Keratinocyte (primary cell): ENCODE measurements around the gene GMPR2. TPM values are rescaled to one million over a fixed set of nuclear protein-coding genes. Genes with fewer than 3 reads are reported as not detected.

Experiments
- DNase-seq: peaks from one replicate; pipeline ENCODE4 v3.0.0-alpha.2; 2011; ENCODE audit warnings: low read depth, missing footprints, low spot score
- FAIRE-seq: peaks from 2 replicates; lab custom pipeline; 2011; peaks lifted over from hg19 to GRCh38; lab: Jason Lieb, UNC
- H2AFZ ChIP-seq: 2 replicates; pipeline ENCODE4 v1.6.0; 2012; ENCODE audit warnings: low read length, control low read depth, inconsistent platforms; ENCODE audit not compliant: control insufficient read depth
- H3K27ac ChIP-seq: 2 replicates; pipeline ENCODE4 v1.5.1; 2011; ENCODE audit warnings: low read length; ENCODE audit not compliant: control insufficient read depth, insufficient read depth
- H3K27me3 ChIP-seq: 3 replicates; pipeline ENCODE4 v1.6.0; 2011; ENCODE audit warnings: low read length; ENCODE audit not compliant: control insufficient read depth, insufficient read depth; ENCODE audit errors: extremely low read depth
- H3K36me3 ChIP-seq, 2 experiments: 2 replicates in 1 of 2; 3 replicates in 1 of 2; pipeline ENCODE4 v1.5.1; 2011; ENCODE audit warnings: low read length in 2 of 2, mild to moderate bottlenecking in 1 of 2; ENCODE audit not compliant: control insufficient read depth in 2 of 2, insufficient read depth in 2 of 2; ENCODE audit errors: extremely low read depth in 1 of 2
- H3K4me1 ChIP-seq: 3 replicates; pipeline ENCODE4 v1.5.1; 2011; ENCODE audit warnings: low read length; ENCODE audit not compliant: control insufficient read depth, insufficient read depth; ENCODE audit errors: extremely low read depth
- H3K4me2 ChIP-seq: 3 replicates; pipeline ENCODE4 v1.6.0; 2011; ENCODE audit warnings: low read depth, low read length; ENCODE audit not compliant: control insufficient read depth, insufficient read depth; ENCODE audit errors: extremely low read depth
- H3K4me3 ChIP-seq, 3 experiments: fragments of 200-600 bp in 1 of 3; sonication (generic) in 1 of 3; 2 replicates in 2 of 3; 3 replicates in 1 of 3; pipeline ENCODE4 v1.5.1; 2011 to 2016; ENCODE audit warnings: low read length in 3 of 3, mild to moderate bottlenecking in 3 of 3, control low read depth in 2 of 3, inconsistent platforms in 1 of 3, low read depth in 1 of 3, mixed read lengths in 1 of 3, mixed run types in 1 of 3, moderate library complexity in 1 of 3; ENCODE audit not compliant: control insufficient read depth in 2 of 3, insufficient read depth in 2 of 3; ENCODE audit errors: extremely low read depth in 1 of 3
- H3K79me2 ChIP-seq: 2 replicates; pipeline ENCODE4 v1.6.0; 2012; ENCODE audit warnings: low read length; ENCODE audit not compliant: control insufficient read depth, insufficient read depth
- H3K9ac ChIP-seq: 3 replicates; pipeline ENCODE4 v1.6.0; 2011; ENCODE audit warnings: low read length; ENCODE audit not compliant: control insufficient read depth, insufficient read depth; ENCODE audit errors: extremely low read depth
- H3K9me1 ChIP-seq: 3 replicates; pipeline ENCODE4 v1.6.0; 2011; ENCODE audit warnings: low read length; ENCODE audit not compliant: control insufficient read depth, insufficient read depth; ENCODE audit errors: extremely low read depth
- H3K9me3 ChIP-seq: 2 replicates; pipeline ENCODE4 v1.5.1; 2012; ENCODE audit warnings: low read depth, low read length; ENCODE audit not compliant: control insufficient read depth
- H4K20me1 ChIP-seq: 3 replicates; pipeline ENCODE4 v1.6.0; 2011; ENCODE audit warnings: low read length; ENCODE audit not compliant: control insufficient read depth, insufficient read depth; ENCODE audit errors: extremely low read depth
- EZH2 ChIP-seq: IDR thresholded peaks from one replicate; pipeline ENCODE4 v1.6.1; 2012; ENCODE audit warnings: inconsistent platforms, mild to moderate bottlenecking, low read length, moderate library complexity
- dilution Hi-C: fragments of 300-500 bp; cut with MboI; formaldehyde crosslinking; loops from one replicate; pipeline ENCODE4 v1.7.0; 2020; ENCODE audit warnings: low sequenced_read_pairs; ENCODE audit not compliant: extremely low pct_ligation_motif_present
- polyA plus RNA-seq, 5 experiments: library from polyadenylated mRNA; depleted of rRNA in 3 of 5; stranded (reverse) in 3 of 5; stranded (forward) in 1 of 5; unstranded in 1 of 5; fragments of >200 nt; gene quantifications; 1 replicate in 1 of 5; 2 replicates in 3 of 5; 3 replicates in 1 of 5; pipeline versions ENCODE4 v1.2.1 to v1.2.3, GENCODE V29; 2011 to 2012; ENCODE audit warnings: missing spikeins in 2 of 5, low read depth in 1 of 5, low replicate concordance in 1 of 5
- small RNA-seq, 3 experiments: library from RNA; depleted of rRNA; stranded (forward); fragments of <200 nt; gene quantifications; one replicate each; pipeline ENCODE3, GENCODE V24; 2012; ENCODE audit warnings: low read depth in 3 of 3, low replicate concordance in 1 of 3; ENCODE audit not compliant: insufficient read length in 3 of 3
- TF ChIP-seq, protein P1 (sequence below), 3 experiments: IDR thresholded peaks in 1 of 3; conservative IDR thresholded peaks in 1 of 3; optimal IDR thresholded peaks in 1 of 3; 2 replicates in 2 of 3; 3 replicates in 1 of 3; pipeline versions ENCODE3 to v1.5.1; 2011; ENCODE audit warnings: low read length in 3 of 3, mild to moderate bottlenecking in 3 of 3, moderate library complexity in 2 of 3, control low read depth in 1 of 3, inconsistent platforms in 1 of 3; ENCODE audit not compliant: insufficient read depth in 2 of 3; ENCODE audit errors: extremely low read depth in 1 of 3

The GMPR2 gene
- polyA plus RNA-seq, 1 donor (not counting 4 experiments of a cell fraction or from before 2014, with no cell fraction given) = 84.6 TPM

DNA sequence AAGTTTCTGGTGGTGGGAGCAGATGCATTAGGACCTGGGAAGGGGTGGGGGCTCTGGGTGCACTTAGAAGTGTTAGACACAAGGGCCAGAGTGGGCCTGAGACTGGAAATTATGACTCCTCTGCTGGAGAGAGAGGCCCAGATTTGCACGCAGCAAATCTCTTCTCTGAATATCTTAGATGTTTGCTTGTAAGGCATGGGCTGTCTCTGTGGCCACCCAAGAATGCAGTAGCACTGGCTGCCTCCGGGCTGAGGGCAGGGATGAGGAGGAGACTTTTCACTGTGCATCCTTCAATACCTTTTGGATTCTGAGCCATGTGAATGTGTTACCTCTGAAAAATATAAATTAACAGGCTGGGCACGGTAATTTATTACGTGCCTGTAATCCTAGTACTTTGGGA, 52.6 kb downstream of the GMPR2 start:
- Histone ChIP-seq H3K4me2 (no peak overlapping the region), H4K20me1 (no peaks in the 10 kb centered on the region), H3K27me3 (no peaks in the 10 kb centered on the region), H3K4me3 (no peak overlapping the region), H3K36me3 (peaks cover 8 to 11% of the 10 kb centered on the region in 2 experiments), H2AFZ (no peak overlapping the region), H3K9me1 (no peaks in the 10 kb centered on the region), H3K4me1 (peaks cover 11% of the 10 kb centered on the region), H3K9ac (no peak overlapping the region), H3K9me3 (no peaks in the 10 kb centered on the region), H3K79me2 (no peaks in the 10 kb centered on the region), H3K27ac (no peak overlapping the region)
- TF ChIP-seq, protein P1, sequence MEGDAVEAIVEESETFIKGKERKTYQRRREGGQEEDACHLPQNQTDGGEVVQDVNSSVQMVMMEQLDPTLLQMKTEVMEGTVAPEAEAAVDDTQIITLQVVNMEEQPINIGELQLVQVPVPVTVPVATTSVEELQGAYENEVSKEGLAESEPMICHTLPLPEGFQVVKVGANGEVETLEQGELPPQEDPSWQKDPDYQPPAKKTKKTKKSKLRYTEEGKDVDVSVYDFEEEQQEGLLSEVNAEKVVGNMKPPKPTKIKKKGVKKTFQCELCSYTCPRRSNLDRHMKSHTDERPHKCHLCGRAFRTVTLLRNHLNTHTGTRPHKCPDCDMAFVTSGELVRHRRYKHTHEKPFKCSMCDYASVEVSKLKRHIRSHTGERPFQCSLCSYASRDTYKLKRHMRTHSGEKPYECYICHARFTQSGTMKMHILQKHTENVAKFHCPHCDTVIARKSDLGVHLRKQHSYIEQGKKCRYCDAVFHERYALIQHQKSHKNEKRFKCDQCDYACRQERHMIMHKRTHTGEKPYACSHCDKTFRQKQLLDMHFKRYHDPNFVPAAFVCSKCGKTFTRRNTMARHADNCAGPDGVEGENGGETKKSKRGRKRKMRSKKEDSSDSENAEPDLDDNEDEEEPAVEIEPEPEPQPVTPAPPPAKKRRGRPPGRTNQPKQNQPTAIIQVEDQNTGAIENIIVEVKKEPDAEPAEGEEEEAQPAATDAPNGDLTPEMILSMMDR (optimal IDR thresholded peaks at IDR 0.05 in 1 of 3, IDR thresholded peaks at IDR 0.05 in 1 of 3, conservative IDR thresholded peaks at IDR 0.05 in 1 of 3; ENCODE audit: extremely low read depth in 1 of 3, insufficient read depth in 2 of 3, low read length in 3 of 3) = no peak
- no peak for TF ChIP-seq EZH2
- FAIRE-seq = no peak
- DNase-seq = no peak
- dilution Hi-C loops = no loop called here

DNA sequence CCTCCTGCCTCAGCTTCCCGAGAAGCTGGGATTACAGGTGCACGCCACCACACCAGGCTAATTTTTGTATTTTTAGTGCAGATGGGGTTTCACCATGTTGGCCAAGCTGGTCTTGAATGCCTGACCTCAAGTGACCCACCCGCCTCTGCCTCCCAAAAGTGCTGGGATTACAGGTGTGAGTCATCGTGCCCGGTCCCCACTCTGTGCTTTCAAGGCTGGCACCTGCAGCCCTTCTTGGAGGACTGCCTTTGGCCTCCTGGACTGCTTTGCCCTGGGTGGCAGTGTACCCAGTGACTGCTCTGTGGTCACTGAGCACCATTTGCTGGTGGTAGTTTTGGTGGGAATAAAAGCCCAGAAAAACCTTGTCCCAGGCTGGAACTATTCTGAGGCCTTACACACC, 54.3 kb downstream of the GMPR2 start:
- no peak overlapping the region for H3K9ac ChIP-seq
- H3K27ac ChIP-seq = no peak overlapping the region

More for the DNA sequence above, 54.3 kb downstream of the GMPR2 start:
- DNase-seq (no peak), FAIRE-seq (no peak)
- TF ChIP-seq EZH2 = no peak
- TF ChIP-seq, protein P1 (optimal IDR thresholded peaks at IDR 0.05 in 1 of 3, IDR thresholded peaks at IDR 0.05 in 1 of 3, conservative IDR thresholded peaks at IDR 0.05 in 1 of 3; ENCODE audit: extremely low read depth in 1 of 3, insufficient read depth in 2 of 3, low read length in 3 of 3) = no peak
- H3K36me3 ChIP-seq = peaks cover 20 to 25% of the 10 kb centered on the region in 2 experiments
- no peaks in the 10 kb centered on the region for H4K20me1 ChIP-seq
- no peak overlapping the region for H3K4me3 ChIP-seq
- no peaks in the 10 kb centered on the region for H3K27me3 ChIP-seq
- H2AFZ ChIP-seq = no peak overlapping the region
- no peaks in the 10 kb centered on the region for H3K9me1 ChIP-seq
- peaks cover 11% of the 10 kb centered on the region for H3K4me1 ChIP-seq
- H3K4me2 ChIP-seq = no peak overlapping the region
- no peaks in the 10 kb centered on the region for H3K9me3 ChIP-seq
- dilution Hi-C loops = no loop called here
- H3K79me2 ChIP-seq = no peaks in the 10 kb centered on the region

Small RNA genes lying within 50 kb of the gene (small RNA-seq; reads per million reads assigned to genes)
- gene AL136295.4 = 0 reads per million in 3 experiments
- gene CHMP4A = 0 reads per million in 3 experiments
- 0 reads per million in 3 experiments for gene MDP1

Other genes starting within 250 kb of the GMPR2 start
- 16.3 to 22.8 TPM (median 18.1 TPM) in 3 replicates for gene DHRS4L2, start 244.0 kb upstream of the GMPR2 start, polyA plus RNA-seq
- 0.02 to 0.76 TPM (median 0.12 TPM) in 3 replicates for gene CARMIL3, start 180.9 kb upstream of the GMPR2 start, polyA plus RNA-seq
- gene CPNE6, start 161.4 kb upstream of the GMPR2 start, polyA plus RNA-seq = not detected in 3 replicates
- 16.6 to 22.9 TPM (median 19.1 TPM) in 3 replicates for gene PCK2, start 138.6 kb upstream of the GMPR2 start, polyA plus RNA-seq
- 23.5 to 34.4 TPM (median 25.9 TPM) in 3 replicates for gene DCAF11, start 118.2 kb upstream of the GMPR2 start, polyA plus RNA-seq
- gene NRL, start 118.0 kb upstream of the GMPR2 start, polyA plus RNA-seq = 0.29 to 0.72 TPM (median 0.39 TPM) in 3 replicates
- 0.13 TPM in 1 of 3 replicates, not detected in the others for gene FITM1, start 102.3 kb upstream of the GMPR2 start, polyA plus RNA-seq
- 46.7 to 176 TPM (median 75.1 TPM) in 3 replicates for gene PSME1, start 96.7 kb upstream of the GMPR2 start, polyA plus RNA-seq
- 9.5 to 14.2 TPM (median 11.0 TPM) in 3 replicates for gene EMC9, start 91.3 kb upstream of the GMPR2 start, polyA plus RNA-seq
- 156 to 161 TPM (median 158 TPM) in 3 replicates for gene PSME2, start 86.3 kb upstream of the GMPR2 start, polyA plus RNA-seq
- 17.4 to 23.0 TPM (median 19.8 TPM) in 3 replicates for gene RNF31, start 85.4 kb upstream of the GMPR2 start, polyA plus RNA-seq
- 117 to 126 TPM (median 117 TPM) in 3 replicates for gene IRF9, start 71.7 kb upstream of the GMPR2 start, polyA plus RNA-seq
- 6.0 to 9.2 TPM (median 6.3 TPM) in 3 replicates for gene REC8, start 60.8 kb upstream of the GMPR2 start, polyA plus RNA-seq
- gene IPO4, start 44.1 kb upstream of the GMPR2 start, polyA plus RNA-seq = 10.0 to 32.3 TPM (median 18.6 TPM) in 3 replicates
- gene TM9SF1, start 37.5 kb upstream of the GMPR2 start, polyA plus RNA-seq = 19.2 to 56.6 TPM (median 38.2 TPM) in 3 replicates
- 0.09 TPM in 1 of 3 replicates, not detected in the others for gene TSSK4, start 27.2 kb upstream of the GMPR2 start, polyA plus RNA-seq
- gene CHMP4A, start 19.4 kb upstream of the GMPR2 start, polyA plus RNA-seq = 48.0 to 86.6 TPM (median 54.5 TPM) in 3 replicates
- 7.0 to 7.5 TPM (median 7.3 TPM) in 3 replicates for gene MDP1, start 16.9 kb upstream of the GMPR2 start, polyA plus RNA-seq
- gene NEDD8, start 562 bp upstream of the GMPR2 start, polyA plus RNA-seq = 458 to 509 TPM (median 499 TPM) in 3 replicates
- 43.5 to 107 TPM (median 54.3 TPM) in 3 replicates for gene TINF2, start 9.7 kb downstream of the GMPR2 start, polyA plus RNA-seq
- 13.5 to 77.5 TPM (median 16.1 TPM) in 3 replicates for gene TGM1, start 30.2 kb downstream of the GMPR2 start, polyA plus RNA-seq
- gene RABGGTA, start 38.7 kb downstream of the GMPR2 start, polyA plus RNA-seq = 29.0 to 47.2 TPM (median 40.9 TPM) in 3 replicates
- 65.1 to 130 TPM (median 75.0 TPM) in 3 replicates for gene DHRS1, start 66.9 kb downstream of the GMPR2 start, polyA plus RNA-seq
- 16.5 to 25.3 TPM (median 19.9 TPM) in 3 replicates for gene NOP9, start 66.9 kb downstream of the GMPR2 start, polyA plus RNA-seq
- gene CIDEB, start 75.0 kb downstream of the GMPR2 start, polyA plus RNA-seq = 2.4 to 3.7 TPM (median 2.6 TPM) in 3 replicates
- gene LTB4R2, start 77.2 kb downstream of the GMPR2 start, polyA plus RNA-seq = 5.4 to 13.4 TPM (median 7.9 TPM) in 3 replicates
- gene LTB4R, start 78.6 kb downstream of the GMPR2 start, polyA plus RNA-seq = 8.6 to 20.4 TPM (median 14.6 TPM) in 3 replicates
- gene ADCY4, start 102.1 kb downstream of the GMPR2 start, polyA plus RNA-seq = 0.21 to 0.44 TPM (median 0.23 TPM) in 3 replicates
- gene RIPK3, start 107.1 kb downstream of the GMPR2 start, polyA plus RNA-seq = 7.3 to 10.7 TPM (median 8.0 TPM) in 3 replicates
- gene NFATC4, start 135.3 kb downstream of the GMPR2 start, polyA plus RNA-seq = 0.69 to 2.2 TPM (median 0.92 TPM) in 3 replicates
- 4.9 to 9.0 TPM (median 6.5 TPM) in 3 replicates for gene NYNRIN, start 166.1 kb downstream of the GMPR2 start, polyA plus RNA-seq
- gene CBLN3, start 196.7 kb downstream of the GMPR2 start, polyA plus RNA-seq = 1.1 to 1.8 TPM (median 1.6 TPM) in 3 replicates
- 20.4 to 26.0 TPM (median 25.6 TPM) in 3 replicates for gene KHNYN, start 197.0 kb downstream of the GMPR2 start, polyA plus RNA-seq
- gene SDR39U1, start 209.8 kb downstream of the GMPR2 start, polyA plus RNA-seq = 25.3 to 31.1 TPM (median 27.4 TPM) in 3 replicates